Lower lobe of right lung (tissue), 2 donors: ENCODE measurements around the gene ME3. TPM values are rescaled to one million over a fixed set of nuclear protein-coding genes. Genes with fewer than 3 reads are reported as not detected.
A peak's percentile ranks its signal among the peaks of the same experiment; 100 is the strongest.

Experiments used
- ATAC-seq, 2 donors: fragments of 200-7000 bp; cut with Tn5 transposase; one replicate each; pipeline ENCODE4 v1.9.1; 2020 to 2022; ENCODE audit warnings: mild to moderate bottlenecking in 2 of 2, moderate library complexity in 2 of 2
- DNase-seq: peaks from one replicate; pipeline ENCODE4 v3.0.0-alpha.2; 2020
- H3K27ac ChIP-seq: fragments of 200-600 bp; one replicate; pipeline ENCODE4 v1.8.0; 2022
- H3K27me3 ChIP-seq: fragments of 200-600 bp; one replicate; pipeline ENCODE4 v1.8.0; 2022; ENCODE audit warnings: low read depth
- H3K36me3 ChIP-seq: fragments of 200-600 bp; one replicate; pipeline ENCODE4 v1.8.0; 2022; ENCODE audit warnings: mild to moderate bottlenecking
- H3K4me1 ChIP-seq: fragments of 200-600 bp; one replicate; pipeline ENCODE4 v1.8.0; 2022
- H3K4me3 ChIP-seq: fragments of 200-600 bp; one replicate; pipeline ENCODE4 v1.8.0; 2022; ENCODE audit warnings: mild to moderate bottlenecking
- H3K9me3 ChIP-seq: fragments of 200-600 bp; one replicate; pipeline ENCODE4 v1.8.0; 2022
- intact Hi-C: fragments of 100-400 bp; cut with DNase I; formaldehyde crosslinking; loops from one replicate; pipeline ENCODE4 v1.11.0; 2022
- long read RNA-seq: library from polyadenylated mRNA; unstranded; transcript quantifications from one replicate; pipeline ENCODE4 v2.0.0, GENCODE V29; 2021
- total RNA-seq: library from RNA; stranded (reverse); fragmentation: NEBNext Ultra II Directional; extraction: Animal tissue kit (Norgen Biotek cat#: 25700); gene quantifications from one replicate; pipeline ENCODE4 v1.2.1, GENCODE V29; 2021
- TF ChIP-seq, protein P1 (sequence below): fragments of 200-600 bp; IDR thresholded peaks from one replicate; pipeline ENCODE4 v1.8.0; 2022; ENCODE audit warnings: antibody characterized with exemption, mild to moderate bottlenecking
- donor health status: DM: no; HTN: yes; CAD: no; lungs with severe emphysema.

ME3 gene
- 18.6 TPM for total RNA-seq
- long read RNA-seq, partial matches to known transcripts = 3 of 29 reads
- long read RNA-seq, other reads (novel, unspliced or antisense) = 22 of 29 reads

DNA sequence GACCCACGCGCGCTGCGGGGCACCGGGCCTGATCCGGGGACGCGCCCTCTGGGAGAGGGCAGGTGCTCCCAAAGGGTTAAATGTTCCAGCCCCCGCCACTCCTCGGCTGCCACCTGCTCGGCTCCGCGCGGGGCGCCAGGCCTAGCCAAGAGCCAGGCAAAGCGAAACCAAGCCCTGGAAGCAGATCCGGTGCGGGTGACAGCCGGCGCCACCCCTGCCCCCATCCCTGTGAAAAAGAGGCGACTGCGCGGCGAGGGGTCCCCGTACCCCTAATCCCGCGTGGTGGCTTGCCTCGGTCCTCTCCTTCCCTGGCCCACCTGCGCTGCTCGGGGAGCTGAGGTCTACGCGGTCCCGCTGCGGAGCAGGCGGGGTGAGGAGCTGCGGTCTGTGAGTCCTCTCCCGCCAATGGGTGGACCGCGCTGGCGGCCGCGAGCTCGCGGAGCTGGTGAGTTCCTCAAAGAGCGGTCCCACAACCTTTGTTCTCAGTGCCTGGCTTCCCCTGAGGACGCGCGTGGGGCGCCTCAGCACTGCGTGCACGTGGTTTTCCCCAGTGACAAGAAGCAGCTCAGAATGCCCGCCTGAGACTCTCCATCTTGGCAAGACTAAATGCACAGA, at the start of gene ME3:
Gene ME3 (minus strand): TSS at position 610 of the 615 bp plus-strand sequence.
- DNase-seq = peak; percentile 87
- Histone ChIP-seq H3K9me3 (no peaks in the 10 kb centered on the region), H3K27me3 (no peaks in the 10 kb centered on the region), H3K36me3 (no peaks in the 10 kb centered on the region), H3K27ac (peak within 1 kb of the TSS; percentile 91), H3K4me3 (peak within 1 kb of the TSS; percentile 81), H3K4me1 (peaks cover 29% of the 10 kb centered on the region)
- intact Hi-C loops = no loop called here
- TF ChIP-seq, protein P1, sequence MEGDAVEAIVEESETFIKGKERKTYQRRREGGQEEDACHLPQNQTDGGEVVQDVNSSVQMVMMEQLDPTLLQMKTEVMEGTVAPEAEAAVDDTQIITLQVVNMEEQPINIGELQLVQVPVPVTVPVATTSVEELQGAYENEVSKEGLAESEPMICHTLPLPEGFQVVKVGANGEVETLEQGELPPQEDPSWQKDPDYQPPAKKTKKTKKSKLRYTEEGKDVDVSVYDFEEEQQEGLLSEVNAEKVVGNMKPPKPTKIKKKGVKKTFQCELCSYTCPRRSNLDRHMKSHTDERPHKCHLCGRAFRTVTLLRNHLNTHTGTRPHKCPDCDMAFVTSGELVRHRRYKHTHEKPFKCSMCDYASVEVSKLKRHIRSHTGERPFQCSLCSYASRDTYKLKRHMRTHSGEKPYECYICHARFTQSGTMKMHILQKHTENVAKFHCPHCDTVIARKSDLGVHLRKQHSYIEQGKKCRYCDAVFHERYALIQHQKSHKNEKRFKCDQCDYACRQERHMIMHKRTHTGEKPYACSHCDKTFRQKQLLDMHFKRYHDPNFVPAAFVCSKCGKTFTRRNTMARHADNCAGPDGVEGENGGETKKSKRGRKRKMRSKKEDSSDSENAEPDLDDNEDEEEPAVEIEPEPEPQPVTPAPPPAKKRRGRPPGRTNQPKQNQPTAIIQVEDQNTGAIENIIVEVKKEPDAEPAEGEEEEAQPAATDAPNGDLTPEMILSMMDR = no peak
- peak; percentile 92 to 96 for ATAC-seq

- no peak for DNase-seq
- intact Hi-C loops = no loop called here
- H3K4me3 ChIP-seq = no peak overlapping the region
- H3K36me3 ChIP-seq = no peaks in the 10 kb centered on the region
- H3K27ac ChIP-seq = no peak overlapping the region
- H3K4me1 ChIP-seq = no peaks in the 10 kb centered on the region
- peaks cover 18% of the 10 kb centered on the region for H3K9me3 ChIP-seq
- no peak for ATAC-seq
- TF ChIP-seq, protein P1 = no peak
- H3K27me3 ChIP-seq = no peaks in the 10 kb centered on the region
These were observed 49.6 kb upstream of the ME3 start for GRCh38 chr11:86722006-86722405.

DNA sequence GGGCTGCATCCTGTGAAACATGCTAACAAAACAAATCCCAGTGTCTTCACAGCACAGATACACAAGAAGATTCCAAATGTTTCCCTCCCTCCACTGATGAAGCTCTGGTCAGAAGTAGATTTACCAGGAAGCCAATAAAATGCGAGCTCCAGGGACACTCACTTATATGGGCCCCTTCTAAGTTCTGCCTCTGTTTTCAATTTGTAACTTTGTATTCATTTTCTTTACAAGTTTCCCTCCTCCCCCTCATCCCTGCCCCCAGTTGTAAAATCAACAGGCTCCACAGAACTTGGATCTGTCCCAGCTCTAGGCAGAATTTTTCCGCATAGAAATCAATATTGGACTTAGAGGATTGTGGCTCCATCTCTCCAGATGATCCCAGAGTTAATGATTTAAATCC, 48.1 kb upstream of the ME3 start:
- TF ChIP-seq, protein P1 = no peak
- Histone ChIP-seq H3K9me3 (peaks cover 18% of the 10 kb centered on the region), H3K27me3 (no peaks in the 10 kb centered on the region), H3K4me3 (no peak overlapping the region), H3K36me3 (no peaks in the 10 kb centered on the region), H3K27ac (no peak overlapping the region), H3K4me1 (no peaks in the 10 kb centered on the region)
- ATAC-seq (no peak), DNase-seq (no peak)
- intact Hi-C loops = no loop called here

GRCh38 chr11:86719781-86720463, 47.5 kb upstream of the ME3 start:
- intact Hi-C loops = no loop called here
- Histone ChIP-seq H3K27me3 (no peaks in the 10 kb centered on the region), H3K27ac (no peak overlapping the region), H3K9me3 (peaks cover 18% of the 10 kb centered on the region), H3K4me1 (no peaks in the 10 kb centered on the region), H3K36me3 (no peaks in the 10 kb centered on the region), H3K4me3 (no peak overlapping the region)
- no peak for ATAC-seq
- TF ChIP-seq, protein P1 = no peak
- no peak for DNase-seq

DNA sequence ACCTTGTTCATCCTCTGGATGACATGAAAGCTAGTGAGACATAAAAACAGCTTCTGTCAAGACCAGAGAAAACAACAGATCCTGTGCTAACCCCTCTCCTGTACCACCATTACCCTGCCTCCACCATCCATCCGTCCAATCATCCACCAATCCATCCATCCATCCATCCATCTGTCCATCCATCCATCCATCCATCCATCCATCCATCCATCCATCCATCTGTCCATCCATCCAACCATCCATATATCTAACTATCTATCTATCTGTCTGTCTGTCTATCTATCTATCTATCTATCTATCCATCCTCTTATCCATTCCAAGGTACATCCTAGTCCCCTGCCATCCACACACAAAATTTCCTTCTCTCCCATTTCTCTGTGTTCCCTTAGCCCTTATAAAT, 46.6 kb upstream of the ME3 start:
- intact Hi-C loops = no loop called here
- Histone ChIP-seq H3K36me3 (no peaks in the 10 kb centered on the region), H3K27me3 (no peaks in the 10 kb centered on the region), H3K9me3 (peaks cover 18% of the 10 kb centered on the region), H3K27ac (no peak overlapping the region), H3K4me3 (no peak overlapping the region), H3K4me1 (no peaks in the 10 kb centered on the region)
- no peak for ATAC-seq
- TF ChIP-seq, protein P1 = no peak
- no peak for DNase-seq
